Globus pallidus (tissue), 1 donor: ENCODE measurements around the gene FUNDC1.
"Not testable (repeated sequence)": the region's sequence is repeated elsewhere in the genome, so short reads cannot be mapped to it uniquely, and the experiment has no call there.

Experiments used
- DNase-seq: peaks from one replicate; pipeline ENCODE4 v3.0.0-alpha.2; 2015; ENCODE audit warnings: low spot score

The FUNDC1 gene, protein sequence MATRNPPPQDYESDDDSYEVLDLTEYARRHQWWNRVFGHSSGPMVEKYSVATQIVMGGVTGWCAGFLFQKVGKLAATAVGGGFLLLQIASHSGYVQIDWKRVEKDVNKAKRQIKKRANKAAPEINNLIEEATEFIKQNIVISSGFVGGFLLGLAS

DNA sequence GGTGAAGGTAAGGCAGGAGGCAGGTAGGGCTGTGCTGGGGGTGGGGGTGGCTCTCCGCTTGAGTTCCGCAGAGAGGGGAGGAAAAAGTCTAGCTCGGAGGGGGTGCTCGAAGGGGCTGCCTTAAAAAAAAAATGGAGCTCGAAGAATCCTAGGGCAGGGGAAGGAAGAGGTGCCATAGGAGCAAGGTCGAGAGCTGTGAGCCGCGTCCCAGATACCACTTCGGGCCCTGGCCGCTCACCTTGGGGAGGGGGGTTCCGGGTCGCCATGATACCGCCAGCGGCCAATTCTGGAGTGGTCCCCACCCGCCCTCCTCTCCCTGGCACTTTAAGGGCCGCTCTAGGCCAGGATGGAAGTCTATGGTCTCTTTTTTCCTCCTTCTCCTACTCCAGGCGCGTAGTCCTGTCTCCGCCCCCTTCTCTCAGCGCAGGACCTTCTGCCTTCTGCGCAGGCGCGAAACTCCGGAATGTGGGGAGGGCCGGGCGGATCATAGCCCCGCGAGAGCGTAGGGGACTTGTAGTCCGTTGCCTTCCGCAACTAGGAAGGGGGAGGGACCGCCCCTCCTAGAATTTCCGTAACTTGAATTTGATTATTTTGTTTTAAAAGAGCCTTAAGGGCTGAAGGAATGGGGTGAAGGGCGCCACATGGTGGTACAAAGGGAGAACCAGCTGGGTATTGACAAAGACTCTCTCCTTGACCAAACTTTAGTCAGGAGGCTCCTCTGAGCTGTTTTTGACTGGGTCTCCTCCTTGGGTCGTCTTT is at the start of gene FUNDC1:
Gene FUNDC1, minus strand, starts transcription at position 293 of the 759 bp plus-strand sequence. Its CDS starts 27 bp downstream, at position 266.
- peak; percentile 88 for DNase-seq

DNA sequence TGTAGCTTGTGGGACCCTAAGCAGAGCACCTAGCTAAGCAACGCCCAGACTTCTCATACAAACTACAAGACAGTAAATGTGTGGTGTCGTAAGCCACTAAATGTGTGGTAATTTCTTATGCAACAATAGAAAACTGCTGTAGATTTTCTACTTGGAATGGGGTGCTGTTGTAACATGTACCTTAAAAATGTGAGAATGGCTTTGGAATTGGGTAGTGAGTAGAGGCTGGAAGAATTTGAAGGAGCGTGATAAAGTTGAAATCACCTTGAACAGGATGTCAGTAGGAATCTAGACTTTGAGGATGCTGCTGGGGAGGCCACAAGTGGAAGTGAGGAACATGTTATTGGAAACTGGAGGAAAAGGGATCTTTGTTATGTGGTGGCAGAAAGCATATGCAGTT is 43.2 kb upstream of the FUNDC1 start:
- no peak for DNase-seq

DNA sequence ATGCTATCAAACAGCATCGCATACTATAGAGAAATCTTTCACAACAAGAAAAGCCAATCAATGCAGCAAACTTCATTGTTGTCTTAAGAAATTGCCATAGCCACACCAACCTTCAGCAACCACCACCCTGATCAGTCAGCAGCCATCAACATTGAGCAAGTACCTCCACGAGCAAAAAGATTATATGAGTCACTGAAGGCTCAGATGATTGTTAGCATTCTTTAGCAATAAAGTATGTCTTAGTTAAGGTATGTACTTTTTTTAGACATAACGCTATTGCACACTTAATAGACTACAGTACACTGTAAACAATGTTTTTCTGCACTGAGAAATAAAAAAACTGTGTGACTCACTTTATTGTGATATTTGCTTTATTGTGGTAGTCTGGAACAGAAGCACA is 37.8 kb upstream of the FUNDC1 start:
- DNase-seq, result no peak

DNA sequence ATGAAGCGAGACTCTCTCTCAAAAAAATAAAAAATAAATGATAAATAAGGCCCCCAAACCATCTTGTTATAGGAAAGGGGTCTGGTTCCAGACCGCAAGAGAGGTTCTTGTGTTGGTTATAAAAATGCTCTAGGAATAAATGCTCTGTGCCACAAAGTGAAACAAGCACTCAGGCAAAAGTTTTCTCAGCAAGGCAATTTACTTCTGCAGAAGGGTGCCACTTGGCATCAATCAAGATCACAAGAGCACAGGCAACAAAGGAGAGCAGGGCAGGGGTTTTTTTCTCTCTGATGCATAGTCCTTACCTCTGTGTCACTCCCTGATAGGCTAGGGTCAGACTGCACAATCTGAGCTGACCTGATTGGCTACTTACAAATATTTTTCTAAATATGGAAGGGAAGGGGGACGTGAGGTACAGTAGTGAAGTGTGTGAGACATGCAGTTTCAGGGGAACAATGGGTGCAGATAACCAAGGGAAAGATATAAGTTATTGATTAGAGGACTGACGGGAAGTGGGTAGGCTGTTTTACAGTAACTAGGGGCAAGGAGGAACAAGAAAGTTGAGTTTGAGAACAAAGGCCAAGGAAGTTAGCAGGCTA is 29.8 kb upstream of the FUNDC1 start:
- DNase-seq, result no peak

DNA sequence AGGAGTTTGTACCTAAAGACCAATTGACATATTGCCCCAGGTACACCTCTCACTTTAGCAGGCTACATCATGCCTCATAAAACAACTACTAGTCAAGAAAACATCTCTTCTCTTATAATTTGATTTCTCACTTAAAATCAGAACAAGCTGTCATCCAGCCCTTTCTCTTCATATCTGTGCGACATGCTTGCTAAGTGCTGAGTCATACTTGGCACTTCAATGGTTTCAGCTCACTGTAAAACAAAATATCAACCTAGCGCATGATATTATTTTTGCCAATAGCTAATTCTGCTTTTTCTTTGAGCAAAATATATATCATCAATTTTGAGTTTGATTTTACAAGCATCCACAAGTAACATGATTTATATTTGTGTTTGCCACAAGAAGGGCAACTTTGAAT is 27.9 kb upstream of the FUNDC1 start:
- DNase-seq, result no peak

DNA sequence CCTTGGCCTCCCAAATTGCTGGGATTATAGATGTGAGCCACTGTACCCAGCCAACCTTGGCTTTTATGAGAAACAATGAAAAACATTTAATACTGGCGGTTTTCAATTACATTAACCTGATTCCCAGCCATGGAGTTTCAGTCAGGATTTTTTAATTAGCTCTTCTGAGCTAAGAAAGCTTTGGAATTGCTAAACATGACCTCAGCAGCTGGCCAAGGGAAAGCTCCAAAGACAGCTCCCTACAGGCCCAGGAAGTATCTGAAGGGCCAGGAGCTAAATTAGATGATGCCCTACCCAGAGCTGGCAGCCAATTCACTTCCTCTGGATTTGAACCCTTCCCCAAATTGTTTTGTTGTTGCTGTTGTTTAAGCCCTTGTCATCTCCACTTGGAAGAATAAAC is 26.5 kb upstream of the FUNDC1 start:
- no peak for DNase-seq

DNA sequence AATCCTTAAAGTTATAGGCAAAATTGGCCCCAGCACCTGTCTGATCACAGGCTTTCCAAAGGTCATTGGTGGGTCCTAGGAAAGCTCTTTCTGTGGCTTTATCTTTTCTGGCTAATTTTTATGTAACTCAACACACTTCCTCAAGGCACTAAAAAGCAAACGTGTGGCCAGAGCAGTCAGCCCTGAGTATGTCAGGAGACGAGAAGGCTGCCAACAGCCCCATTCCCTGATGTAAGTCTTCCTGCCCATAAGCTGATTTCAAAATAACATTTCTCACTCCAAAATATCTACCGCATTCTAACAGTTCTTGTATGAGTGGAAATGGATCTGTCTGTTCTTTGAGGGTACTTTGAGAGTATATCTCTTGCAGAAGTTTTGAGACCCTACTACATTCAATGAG is 25.5 kb upstream of the FUNDC1 start:
- no peak for DNase-seq

DNA sequence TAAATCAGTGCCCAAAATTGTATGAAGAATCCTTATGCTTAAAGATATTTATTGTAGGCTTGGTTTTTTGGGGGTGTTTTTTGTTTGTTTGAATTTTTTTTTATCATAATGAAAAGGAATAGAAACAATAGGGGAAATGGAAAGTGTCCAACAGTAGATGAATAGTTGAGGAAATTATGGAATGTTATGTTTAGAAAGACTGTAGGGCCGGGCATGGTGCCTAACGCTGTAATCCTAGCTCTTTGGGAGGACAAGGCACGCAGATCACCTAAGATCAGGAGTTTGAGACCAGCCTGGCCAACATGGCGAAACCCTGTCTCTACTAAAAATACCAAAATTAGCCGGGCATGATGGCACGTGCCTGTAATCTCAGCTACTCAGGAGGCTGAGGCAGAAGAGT is 19.2 kb upstream of the FUNDC1 start:
- DNase-seq, result not testable (repeated sequence)

DNA sequence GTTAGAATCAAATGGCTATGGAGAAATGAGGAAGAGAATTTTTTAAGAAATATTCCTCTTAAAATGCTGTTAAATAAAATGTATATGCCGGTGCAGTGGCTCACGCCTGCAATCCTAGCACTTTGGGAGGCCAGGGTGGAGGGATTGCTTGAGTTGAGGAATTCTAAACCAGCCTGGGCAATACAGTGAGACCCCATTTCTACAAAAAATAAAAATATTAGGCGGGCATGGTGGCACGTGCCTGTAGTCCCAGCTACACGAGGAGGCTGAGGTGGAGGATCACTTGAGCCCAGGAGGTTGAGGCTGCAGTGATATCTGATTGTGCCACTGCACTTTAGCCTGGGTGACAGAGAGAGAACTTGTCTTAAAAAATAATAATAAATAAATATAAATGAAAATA is 7.9 kb upstream of the FUNDC1 start:
- DNase-seq, result no peak

DNA sequence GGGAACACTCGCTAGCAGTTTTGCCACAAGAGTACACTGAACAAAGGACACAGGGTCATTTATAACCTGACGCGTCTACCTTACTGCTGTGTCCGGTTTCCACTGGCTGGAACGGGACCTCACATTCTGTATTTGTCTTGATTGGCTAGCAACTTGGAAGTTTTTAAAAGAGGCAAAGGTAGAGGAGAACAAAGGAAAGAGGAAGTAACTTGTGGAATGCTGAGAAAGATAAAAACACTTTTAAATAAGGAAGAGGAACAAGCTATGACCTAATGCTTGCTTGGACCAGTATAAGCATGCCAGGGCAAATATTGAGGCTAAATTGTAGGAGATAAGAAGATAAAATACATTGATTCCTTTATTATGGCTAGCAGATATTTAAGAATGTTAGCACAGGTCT is 2.8 kb upstream of the FUNDC1 start:
- DNase-seq, result not testable (repeated sequence)

DNA sequence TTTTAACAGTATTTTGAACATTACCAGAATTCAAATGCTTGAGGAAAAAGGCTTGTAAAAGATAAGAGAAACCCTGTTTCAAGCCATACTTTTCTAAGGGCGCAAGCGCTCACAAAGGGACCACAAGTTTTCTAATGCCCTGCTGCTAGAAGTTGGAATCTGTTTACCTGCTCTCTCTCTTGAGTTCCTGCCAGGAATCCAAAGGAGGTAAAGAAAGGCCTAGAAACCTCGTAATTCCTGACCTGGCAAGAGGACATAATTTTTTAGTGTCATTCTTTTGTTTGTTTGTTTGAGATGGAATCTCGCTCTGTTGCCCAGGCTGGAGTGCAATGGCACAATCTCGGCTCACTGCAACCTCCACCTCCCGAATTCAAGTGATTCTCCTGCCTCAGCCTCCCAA is 1.4 kb upstream of the FUNDC1 start:
- no peak for DNase-seq

DNA sequence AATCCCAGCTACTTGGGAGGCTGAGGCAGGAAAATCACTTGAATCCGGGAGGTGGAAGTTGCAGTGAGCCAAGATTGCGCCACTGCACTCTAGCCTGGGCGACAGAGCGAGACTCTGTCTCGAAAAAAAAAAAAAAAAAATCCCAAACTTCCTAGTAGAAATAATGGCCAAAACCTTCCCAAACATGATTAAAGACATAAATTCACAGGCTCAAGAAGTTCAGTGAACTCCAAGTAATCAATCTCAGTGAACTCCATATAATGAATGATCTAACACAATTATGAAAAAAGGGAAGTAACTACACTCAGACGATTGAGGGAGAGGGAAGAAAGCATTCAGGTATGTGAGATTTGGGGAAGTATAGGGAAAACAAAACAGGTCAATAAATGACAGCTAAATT is 6.5 kb downstream of the FUNDC1 start:
- no peak for DNase-seq

DNA sequence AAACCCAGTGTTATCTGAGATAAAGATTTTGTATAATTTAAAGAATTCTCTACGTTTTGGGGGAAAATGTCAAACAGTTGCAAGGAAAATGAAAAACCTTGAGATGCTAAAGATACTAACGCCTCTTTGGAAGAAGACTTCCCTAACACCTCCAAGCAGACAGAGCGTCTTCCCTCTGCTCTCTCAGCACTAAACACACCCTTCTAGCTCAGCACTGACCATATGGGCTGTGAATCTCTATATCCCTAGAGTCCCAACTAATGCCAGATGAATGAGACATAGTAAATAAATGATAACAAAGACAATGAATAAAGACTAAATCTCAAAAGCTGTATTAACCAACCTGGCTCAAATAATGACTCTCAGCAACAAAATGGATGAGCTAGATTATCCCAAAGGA is 13.3 kb downstream of the FUNDC1 start:
- no peak for DNase-seq

DNA sequence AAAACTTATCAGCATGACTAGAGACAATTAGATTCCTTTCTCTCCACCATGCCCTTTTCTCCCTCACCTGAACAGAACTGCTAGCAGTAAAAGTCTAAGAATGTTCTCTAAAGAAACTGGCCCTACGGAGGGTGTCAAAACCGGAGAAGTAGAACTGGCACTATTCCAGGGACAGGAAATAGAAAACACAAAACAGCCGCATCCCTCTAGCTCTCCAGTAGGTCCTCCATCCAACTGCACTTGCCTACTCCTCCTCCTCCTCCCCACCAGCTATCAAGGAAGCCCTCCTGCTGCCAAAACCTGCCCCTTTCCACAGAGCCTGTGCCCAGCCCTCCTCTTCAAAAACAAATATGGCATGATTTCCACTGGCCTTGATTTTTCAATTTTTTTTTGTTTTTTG is 28.4 kb downstream of the FUNDC1 start:
- DNase-seq, result no peak

DNA sequence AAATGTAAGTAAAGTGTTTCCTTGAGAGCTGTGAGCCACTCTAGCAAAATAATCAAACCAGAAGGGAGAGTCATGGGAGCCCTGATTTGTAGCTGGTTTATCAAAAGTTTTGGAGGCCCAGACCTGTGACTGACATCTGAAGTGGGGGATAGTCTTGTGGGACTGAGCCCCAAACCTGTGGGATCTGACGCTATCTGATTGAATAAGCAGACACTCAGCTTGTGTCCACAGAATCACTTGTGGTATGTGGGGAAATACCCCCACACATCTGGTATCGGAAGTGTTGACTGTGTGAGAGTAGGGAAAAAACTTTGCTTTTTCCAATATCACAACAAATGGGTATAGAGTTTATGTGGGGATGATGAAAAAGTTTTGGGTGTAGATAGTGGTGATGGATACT is 35.4 kb downstream of the FUNDC1 start:
- DNase-seq, result no peak

DNA sequence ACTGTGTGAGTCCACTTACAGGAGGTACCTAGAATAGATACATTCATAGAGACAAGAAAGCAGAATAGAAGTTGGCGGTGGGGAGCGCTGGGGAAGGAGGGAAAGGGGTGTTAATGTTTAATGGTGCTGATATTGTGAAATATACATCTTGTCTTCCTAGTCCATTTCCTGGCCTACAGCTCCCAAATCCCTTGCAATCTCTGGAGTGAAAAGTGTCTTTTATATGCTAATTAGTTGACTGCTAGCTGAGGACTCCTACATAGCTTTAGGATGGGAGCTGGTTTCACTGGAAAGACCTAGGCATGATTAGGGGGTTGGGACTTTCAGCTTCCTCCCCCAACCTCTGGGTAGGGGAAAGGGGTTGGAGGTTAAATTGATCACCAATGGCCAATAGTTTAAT is 36.0 kb downstream of the FUNDC1 start:
- no peak for DNase-seq

DNA sequence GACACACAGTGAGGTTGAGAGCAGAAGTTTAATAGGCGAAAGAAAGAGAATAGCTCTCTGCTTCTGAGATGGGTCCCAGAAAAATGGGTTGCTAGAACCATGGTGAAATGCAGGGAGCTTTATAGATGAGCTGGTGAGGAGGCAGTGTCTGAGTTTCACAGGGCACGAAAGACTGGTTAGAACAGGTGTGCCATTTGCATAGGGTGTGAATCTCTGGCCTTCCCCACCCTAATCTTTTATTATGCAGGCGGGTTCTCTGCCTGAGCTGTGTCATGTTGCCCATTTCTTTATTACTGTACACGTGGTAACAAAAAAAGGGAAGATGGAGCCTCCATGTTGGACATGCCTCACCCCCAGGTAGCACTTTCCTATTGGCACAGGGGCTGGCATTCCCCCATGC is 39.1 kb downstream of the FUNDC1 start:
- DNase-seq, result no peak

DNA sequence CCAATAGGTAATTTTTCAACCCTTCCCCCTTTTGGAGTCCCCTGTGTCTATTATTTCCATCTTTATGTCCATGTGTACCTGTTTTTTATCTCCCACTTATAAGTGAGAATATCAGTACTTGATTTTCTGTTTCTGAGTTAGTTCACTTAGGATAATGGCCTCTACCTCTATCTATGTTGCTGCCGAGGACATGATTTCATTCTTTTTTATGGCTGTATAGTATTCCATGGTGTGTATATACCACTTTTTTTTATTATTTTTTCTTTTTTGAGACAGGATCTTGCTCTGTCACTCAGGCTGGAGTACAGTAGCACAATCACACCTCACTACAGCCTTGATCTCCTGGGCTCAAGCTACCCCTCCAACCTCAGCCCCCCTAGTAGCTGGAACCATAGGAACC is 47.6 kb downstream of the FUNDC1 start:
- DNase-seq, result no peak

DNA sequence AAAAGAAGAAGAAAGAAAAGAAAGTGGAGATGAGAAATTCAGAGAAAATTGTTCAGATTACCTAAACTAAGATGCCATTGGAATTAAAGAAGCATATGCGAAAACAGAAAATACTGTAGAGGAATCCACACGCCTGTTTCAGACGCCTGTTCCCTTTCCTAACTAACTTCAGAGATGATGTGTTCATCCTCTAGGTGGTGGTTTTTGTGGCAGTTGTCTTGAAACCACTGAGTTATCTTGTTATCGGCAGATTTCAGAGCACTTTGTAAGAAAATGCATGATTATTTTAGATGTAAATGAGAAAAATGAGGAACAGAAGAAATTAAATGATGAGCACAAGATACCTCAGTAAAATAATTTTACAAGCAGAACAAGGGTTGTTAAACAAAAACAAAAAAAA is 48.3 kb downstream of the FUNDC1 start:
- no peak for DNase-seq

DNA sequence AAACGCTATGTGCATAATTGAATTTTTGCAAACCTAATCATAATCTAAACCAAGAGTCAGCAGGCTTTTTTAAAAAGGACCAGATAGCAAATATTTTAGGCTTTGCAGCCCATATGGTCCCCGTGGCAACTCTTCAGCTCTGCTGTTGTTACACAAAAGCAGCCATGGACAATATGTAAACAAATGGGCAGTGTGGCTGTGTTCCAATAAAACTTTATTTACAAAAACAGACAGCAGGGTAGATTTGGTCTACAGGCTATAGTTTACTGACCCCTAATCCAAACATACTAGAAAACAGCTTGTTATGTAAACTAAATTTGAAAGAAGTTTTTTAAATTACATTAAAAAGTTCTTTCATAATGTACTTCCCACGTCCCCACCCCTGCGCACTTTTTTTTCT is 53.1 kb downstream of the FUNDC1 start:
- no peak for DNase-seq

DNA sequence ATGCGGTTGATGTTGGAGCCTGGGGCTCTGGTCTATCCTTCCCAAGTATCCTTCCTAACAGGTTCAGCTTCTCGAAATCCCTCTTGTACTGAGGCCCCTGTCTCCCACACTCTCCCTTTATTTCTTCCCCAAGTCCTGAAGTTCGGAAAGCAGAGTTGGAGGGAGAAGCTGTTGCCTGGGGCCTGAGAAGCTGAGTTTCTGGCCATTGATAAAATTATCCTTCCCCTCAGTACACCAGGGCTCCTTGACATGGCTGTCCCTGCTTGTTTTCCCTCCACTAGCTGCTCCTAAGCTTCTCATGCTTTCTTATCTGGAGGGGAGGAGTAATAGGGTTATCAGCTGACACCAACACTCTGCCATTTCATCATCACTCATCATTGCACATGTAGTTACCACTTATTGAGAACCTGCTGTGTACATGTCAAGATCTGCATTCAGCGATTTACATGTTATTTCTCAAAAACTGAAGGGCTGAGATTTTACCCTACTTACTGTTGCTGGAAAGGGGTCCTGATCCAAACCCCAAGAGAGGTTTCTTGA is 58.0 kb downstream of the FUNDC1 start:
- DNase-seq, result no peak

DNA sequence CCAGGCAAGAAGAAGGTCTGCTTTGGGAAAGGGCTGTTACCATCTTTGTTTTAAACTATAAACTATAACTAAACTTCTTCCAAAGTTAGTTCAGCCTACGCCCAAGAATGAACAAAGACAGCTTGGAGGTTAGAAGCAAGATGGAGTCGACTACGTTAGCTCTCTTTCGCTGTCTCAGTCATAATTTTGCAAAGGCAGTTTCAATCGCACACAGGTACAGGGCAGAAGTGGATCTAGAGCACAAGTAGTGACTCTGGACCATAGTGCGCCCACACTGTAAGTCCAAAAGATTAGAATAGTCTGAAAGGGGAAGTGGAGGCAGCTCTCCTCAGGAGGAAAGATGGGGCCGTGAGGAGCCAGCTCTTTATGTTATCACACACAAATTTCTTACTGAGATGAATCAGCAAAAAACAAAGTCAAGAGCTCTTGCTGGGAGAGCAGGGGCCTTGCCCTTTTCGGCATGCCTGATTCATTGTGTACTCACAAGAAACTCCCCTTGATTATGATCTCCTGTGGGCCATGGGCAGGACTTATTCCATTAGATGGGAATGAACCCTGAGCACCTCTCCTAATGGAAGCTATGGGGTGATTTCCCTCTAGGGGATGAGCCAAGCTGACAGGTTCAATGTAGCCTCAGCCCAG is 58.6 kb downstream of the FUNDC1 start:
- DNase-seq, result no peak

DNA sequence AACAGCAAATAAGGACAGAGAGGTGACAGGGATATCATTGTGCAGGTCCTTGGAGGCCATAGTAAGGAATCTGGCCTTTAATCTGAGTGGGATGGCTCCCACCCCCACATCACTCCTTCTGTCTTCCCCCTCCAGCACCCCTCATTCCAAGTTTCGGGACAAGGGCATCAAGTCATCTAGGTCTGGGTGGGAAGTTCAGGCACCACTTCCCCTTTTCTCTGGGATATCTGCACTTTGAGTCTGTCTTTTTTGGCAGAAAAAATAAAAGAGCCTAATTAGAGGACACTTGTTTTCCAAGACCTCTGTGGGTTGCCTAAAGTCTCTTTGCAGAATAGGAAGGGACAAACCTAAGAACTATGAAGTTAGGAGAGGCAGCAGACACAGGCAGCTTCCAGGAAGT is 60.1 kb downstream of the FUNDC1 start:
- no peak for DNase-seq
